SJSA1 (cell line): ENCODE measurements around the gene KLHL41. TPM values are rescaled to one million over a fixed set of nuclear protein-coding genes. Genes with fewer than 3 reads are reported as not detected.
"Not testable (repeated sequence)": the region's sequence is repeated elsewhere in the genome, so short reads cannot be mapped to it uniquely, and the experiment has no call there.

ENCODE experiments used
- DNase-seq, 2 experiments: peaks; one replicate each; pipeline ENCODE4 v3.0.0-alpha.2; 2015 to 2020; ENCODE audit warnings: low spot score in 2 of 2, low read depth in 1 of 2
- H3K27ac ChIP-seq: fragments of 250-450 bp; sonication (Bioruptor Pico); 2 replicates; pipeline ENCODE4 v1.5.1; 2020; ENCODE audit warnings: mild to moderate bottlenecking, moderate library complexity
- H3K27me3 ChIP-seq: fragments of 250-450 bp; sonication (Bioruptor Pico); replicated peaks from 2 replicates; pipeline ENCODE4 v1.5.1; 2020; ENCODE audit warnings: mild to moderate bottlenecking, moderate library complexity
- H3K36me3 ChIP-seq: fragments of 250-450 bp; sonication (Bioruptor Pico); 2 replicates; pipeline ENCODE4 v1.5.1; 2020; ENCODE audit warnings: mild to moderate bottlenecking
- H3K4me1 ChIP-seq: fragments of 250-450 bp; sonication (Bioruptor Pico); replicated peaks from 2 replicates; pipeline ENCODE4 v1.6.1; 2021; ENCODE audit warnings: mild to moderate bottlenecking
- H3K4me3 ChIP-seq: fragments of 250-450 bp; sonication (Bioruptor Pico); 2 replicates; pipeline ENCODE4 v1.5.1; 2020; ENCODE audit warnings: mild to moderate bottlenecking
- H3K9me3 ChIP-seq: fragments of 250-450 bp; sonication (Bioruptor Pico); replicated peaks from 2 replicates; pipeline ENCODE4 v1.5.1; 2020; ENCODE audit warnings: mild to moderate bottlenecking
- total RNA-seq: library from RNA; depleted of rRNA; stranded (reverse); fragments of >200 nt; shearing (Covaris generic); gene quantifications from 2 replicates; pipeline ENCODE4 v1.2.3, GENCODE V29; 2014; rRNA removed

KLHL41 gene
- total RNA-seq, 1 experiment from 2014 or later, result 0.24 TPM

GRCh38 chr2:169570752-169571151 lies 61.2 kb downstream of the KLHL41 start:
- H3K4me3 ChIP-seq, H3K36me3 ChIP-seq: not testable (repeated sequence)

DNA sequence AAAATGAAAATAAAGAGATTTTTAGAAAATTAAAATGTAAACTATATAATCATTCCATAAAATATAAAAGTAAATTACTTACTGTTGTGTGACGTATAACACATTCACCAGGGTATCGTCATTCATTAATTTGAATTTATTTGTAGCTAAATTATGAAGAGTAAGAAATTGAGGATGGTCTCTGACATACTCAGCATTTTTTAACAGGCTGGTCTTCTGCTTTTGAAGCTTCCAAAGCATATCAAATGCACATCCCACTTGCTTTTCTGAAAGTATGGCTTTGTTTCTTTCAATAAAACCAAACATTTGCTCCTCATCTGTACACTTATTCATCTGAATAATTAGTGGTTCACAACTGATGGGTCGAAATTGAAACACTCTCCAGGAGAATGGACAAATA lies 62.1 kb downstream of the KLHL41 start:
- no peak for DNase-seq
- H3K36me3 ChIP-seq, result peaks cover 3% of the 10 kb centered on the region; the same call in 1 of the 2 replicates

More at GRCh38 chr2:169570752-169571151, 61.2 kb downstream of the KLHL41 start:
- not testable (repeated sequence) for H3K4me1 ChIP-seq, DNase-seq, H3K27me3 ChIP-seq, H3K27ac ChIP-seq, H3K9me3 ChIP-seq

DNA sequence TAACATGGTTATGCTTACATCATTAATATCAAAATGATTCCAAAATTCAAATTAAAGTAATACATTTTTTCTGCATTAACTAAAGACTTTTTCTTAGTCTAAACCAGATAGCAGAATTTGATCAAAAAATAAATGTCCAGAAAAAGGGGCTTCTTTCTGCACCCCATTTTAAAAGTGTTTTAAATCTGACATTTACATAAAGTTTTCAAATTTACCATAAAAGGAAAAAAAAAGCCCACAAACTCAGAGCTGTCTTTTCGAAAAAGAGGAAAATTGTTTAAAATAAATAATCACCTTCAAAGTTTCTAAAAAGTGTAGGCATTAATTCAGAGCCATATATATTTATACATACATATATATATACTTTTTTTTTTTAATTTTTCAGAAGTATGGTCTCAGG lies 62.7 kb downstream of the KLHL41 start:
- Histone ChIP-seq H3K4me3 (no peak overlapping the region), H3K27me3 (no peaks in the 10 kb centered on the region)

More for the DNA sequence above, 62.1 kb downstream of the KLHL41 start:
- no peaks in the 10 kb centered on the region for H3K27me3 ChIP-seq
- H3K4me1 ChIP-seq, result no peaks in the 10 kb centered on the region
- no peak overlapping the region for H3K27ac ChIP-seq
- H3K4me3 ChIP-seq, result no peak overlapping the region
- H3K9me3 ChIP-seq, result no peaks in the 10 kb centered on the region

GRCh38 chr2:169572821-169573159 lies 63.3 kb downstream of the KLHL41 start:
- peaks cover 3% of the 10 kb centered on the region; the same call in 1 of the 2 replicates for H3K36me3 ChIP-seq
- peak overlapping the region; percentile 53 for H3K4me3 ChIP-seq
- no peak for DNase-seq
- H3K27ac ChIP-seq, result no peak overlapping the region; the same call in 1 of the 2 replicates
- H3K9me3 ChIP-seq, result no peaks in the 10 kb centered on the region
- H3K27me3 ChIP-seq, result 0 out of 2 replicates have a peak, but pooled peaks cover 3% of the 10 kb centered on the region
- no peaks in the 10 kb centered on the region for H3K4me1 ChIP-seq

More for the DNA sequence above, 62.7 kb downstream of the KLHL41 start:
- Histone ChIP-seq H3K4me1 (no peaks in the 10 kb centered on the region), H3K9me3 (no peaks in the 10 kb centered on the region), H3K27ac (no peak overlapping the region), H3K36me3 (peaks cover 3% of the 10 kb centered on the region; the same call in 1 of the 2 replicates)
- no peak for DNase-seq

GRCh38 chr2:169573160-169573973 lies 63.9 kb downstream of the KLHL41 start, which contains the start of gene FASTKD1:
Gene FASTKD1, minus strand, starts transcription at chr2:169573865. Its CDS starts 1,836 bp downstream, at chr2:169572029.
- H3K9me3 ChIP-seq, result no peaks in the 10 kb centered on the region
- no peaks in the 10 kb centered on the region for H3K36me3 ChIP-seq
- H3K4me3 ChIP-seq, result peak within 1 kb of the TSS; percentile 53
- peak; percentile 83 to 89 for DNase-seq
- peak within 1 kb of the TSS; percentile 35 for H3K27ac ChIP-seq
- H3K27me3 ChIP-seq, result 0 out of 2 replicates have a peak, but pooled peaks cover 3% of the 10 kb centered on the region
- H3K4me1 ChIP-seq, result no peaks in the 10 kb centered on the region

- Histone ChIP-seq H3K27me3 (peaks cover 3% of the 10 kb centered on the region; the same call in 1 of the 2 replicates), H3K27ac (no peak overlapping the region), H3K4me3 (peak overlapping the region; percentile 53), H3K4me1 (no peaks in the 10 kb centered on the region), H3K36me3 (no peaks in the 10 kb centered on the region), H3K9me3 (no peaks in the 10 kb centered on the region)
- DNase-seq, result no peak
Measured at GRCh38 chr2:169573974-169574299, 64.4 kb downstream of the KLHL41 start.

DNA sequence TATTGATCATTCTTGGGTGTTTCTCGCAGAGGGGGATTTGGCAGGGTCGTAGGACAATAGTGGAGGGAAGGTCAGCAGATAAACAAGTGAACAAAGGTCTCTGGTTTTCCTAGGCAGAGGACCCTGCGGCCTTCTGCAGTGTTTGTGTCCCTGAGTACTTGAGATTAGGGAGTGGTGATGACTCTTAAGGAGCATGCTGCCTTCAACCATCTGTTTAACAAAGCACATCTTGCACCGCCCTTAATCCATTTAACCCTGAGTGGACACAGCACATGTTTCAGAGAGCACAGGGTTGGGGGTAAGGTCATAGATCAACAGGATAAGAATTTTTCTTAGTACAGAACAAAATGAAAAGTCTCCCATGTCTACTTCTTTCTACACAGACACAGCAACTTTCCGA lies 65.0 kb downstream of the KLHL41 start:
- not testable (repeated sequence) for DNase-seq, H3K36me3 ChIP-seq, H3K9me3 ChIP-seq, H3K4me3 ChIP-seq, H3K27me3 ChIP-seq, H3K27ac ChIP-seq, H3K4me1 ChIP-seq

DNA sequence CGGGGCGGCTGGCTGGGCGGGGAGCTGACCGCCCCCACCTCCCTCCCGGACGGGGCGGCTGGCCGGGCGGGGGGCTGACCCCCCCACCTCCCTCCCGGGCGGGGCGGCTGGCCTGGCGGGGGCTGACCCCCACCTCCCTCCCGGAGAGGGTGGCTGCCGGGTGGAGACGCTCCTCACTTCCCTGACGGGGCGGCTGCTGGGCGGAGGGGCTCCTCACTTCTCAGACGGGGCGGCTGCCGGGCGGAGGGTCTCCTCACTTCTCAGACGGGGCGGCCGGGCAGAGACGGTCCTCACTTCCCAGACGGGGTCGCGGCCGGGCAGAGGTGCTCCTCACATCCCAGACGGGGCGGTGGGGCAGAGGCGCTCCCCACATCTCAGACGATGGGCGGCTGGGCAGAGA lies 65.8 kb downstream of the KLHL41 start:
- not testable (repeated sequence) for H3K27me3 ChIP-seq, H3K27ac ChIP-seq, DNase-seq, H3K4me1 ChIP-seq, H3K9me3 ChIP-seq, H3K4me3 ChIP-seq, H3K36me3 ChIP-seq

Other genes starting within 250 kb of the KLHL41 start
- gene LRP2, start 147.2 kb upstream of the KLHL41 start, total RNA-seq, result 0.11 and 0.13 TPM in 2 replicates
- 3.4 and 4.3 TPM in 2 replicates for gene BBS5, start 30.2 kb upstream of the KLHL41 start, total RNA-seq
- gene FASTKD1, start 64.2 kb downstream of the KLHL41 start, total RNA-seq, result 25.2 and 30.4 TPM in 2 replicates
- 32.7 and 33.4 TPM in 2 replicates for gene PPIG, start 74.6 kb downstream of the KLHL41 start, total RNA-seq
- not detected in 2 replicates for gene CFAP210, start 184.7 kb downstream of the KLHL41 start, total RNA-seq
- 1.9 TPM in 2 replicates for gene PHOSPHO2, start 184.8 kb downstream of the KLHL41 start, total RNA-seq
- gene KLHL23, start 224.1 kb downstream of the KLHL41 start, total RNA-seq, result 0.78 and 2.9 TPM in 2 replicates